ENCODE results near the gene ZNF148. TPM values are rescaled to one million over a fixed set of nuclear protein-coding genes. Genes with fewer than 3 reads are reported as not detected.

The ZNF148 gene
- total RNA-seq, 4 donors from 2014 or later: 30.3 to 39.0 (median 33.0) TPM

DNA sequence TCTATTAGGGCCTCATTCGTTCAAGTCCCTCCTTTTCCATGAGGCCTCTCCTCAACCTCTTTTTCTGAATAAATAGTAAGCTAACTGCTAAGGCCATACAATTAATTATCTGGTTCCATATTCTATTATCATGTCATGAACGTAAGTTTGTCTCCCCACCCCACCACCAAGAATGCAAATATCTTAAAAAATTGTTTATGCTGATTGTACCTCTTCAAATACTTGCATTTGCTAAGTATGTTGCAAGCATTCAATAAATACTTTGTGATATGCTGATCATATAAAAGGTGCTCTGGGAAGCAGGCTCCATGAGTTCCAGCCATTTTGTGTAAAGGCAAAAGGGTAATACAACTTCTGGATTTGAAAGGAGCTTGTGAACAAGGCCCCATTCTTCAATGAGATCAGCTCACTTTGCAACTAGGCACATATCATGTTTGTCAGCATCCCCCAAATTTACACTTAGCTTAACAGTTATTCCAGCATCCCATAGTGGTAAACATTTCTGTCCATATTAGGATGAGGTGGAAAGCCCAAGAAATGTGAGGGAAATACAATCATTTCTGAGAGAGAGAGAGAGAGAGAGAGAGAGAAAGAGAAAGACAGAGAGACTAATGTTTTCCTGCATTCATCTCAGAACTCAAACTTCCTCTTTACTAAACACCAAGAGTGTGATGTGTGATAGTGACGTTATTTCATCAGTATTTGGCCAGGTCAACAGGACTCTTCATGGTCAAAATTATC, 195.8 kb downstream of the ZNF148 start:
- 79% methylated on average over 3 of the region's 3 CpGs for WGBS
- no peak for DNase-seq (ENCODE audit: extremely low spot score)
- intact Hi-C loops (cut with DNase I): no loop called here

DNA sequence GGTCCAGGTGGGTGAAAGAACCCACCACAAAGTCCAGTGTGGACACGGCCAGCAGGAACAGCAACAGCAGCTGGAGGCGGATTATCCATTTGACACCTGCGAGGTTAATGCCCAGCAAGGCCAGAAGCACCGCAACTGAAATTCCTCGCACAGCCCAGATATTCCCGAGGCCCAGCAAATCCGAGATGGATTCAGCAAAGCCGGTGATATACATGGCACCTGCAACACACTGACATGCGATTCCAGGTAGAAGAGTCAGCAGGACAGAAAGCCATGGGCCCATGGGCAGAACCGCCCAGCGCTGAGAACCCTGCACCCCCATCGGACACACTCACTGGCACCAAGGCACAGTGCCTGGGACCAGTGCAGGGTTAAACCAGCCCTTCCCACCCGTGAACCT, 197.4 kb downstream of the ZNF148 start:
- peaks cover 0 to 6% (median 0%) of the 10 kb centered on the region in 4 donors for H3K4me1 ChIP-seq
- H3K27ac ChIP-seq (replicated peaks in 1 of 4): no peak overlapping the region
- H3K9me3 ChIP-seq: no peaks in the 10 kb centered on the region
- H3K4me3 ChIP-seq: no peak overlapping the region
- TF ChIP-seq POLR2A (IDR thresholded peaks at IDR 0.05; ENCODE audit: low read depth) (no peak), EP300 (IDR thresholded peaks at IDR 0.05) (no peak), POLR2AphosphoS5 (IDR thresholded peaks at IDR 0.05) (no peak)
- TF ChIP-seq, protein P1, sequence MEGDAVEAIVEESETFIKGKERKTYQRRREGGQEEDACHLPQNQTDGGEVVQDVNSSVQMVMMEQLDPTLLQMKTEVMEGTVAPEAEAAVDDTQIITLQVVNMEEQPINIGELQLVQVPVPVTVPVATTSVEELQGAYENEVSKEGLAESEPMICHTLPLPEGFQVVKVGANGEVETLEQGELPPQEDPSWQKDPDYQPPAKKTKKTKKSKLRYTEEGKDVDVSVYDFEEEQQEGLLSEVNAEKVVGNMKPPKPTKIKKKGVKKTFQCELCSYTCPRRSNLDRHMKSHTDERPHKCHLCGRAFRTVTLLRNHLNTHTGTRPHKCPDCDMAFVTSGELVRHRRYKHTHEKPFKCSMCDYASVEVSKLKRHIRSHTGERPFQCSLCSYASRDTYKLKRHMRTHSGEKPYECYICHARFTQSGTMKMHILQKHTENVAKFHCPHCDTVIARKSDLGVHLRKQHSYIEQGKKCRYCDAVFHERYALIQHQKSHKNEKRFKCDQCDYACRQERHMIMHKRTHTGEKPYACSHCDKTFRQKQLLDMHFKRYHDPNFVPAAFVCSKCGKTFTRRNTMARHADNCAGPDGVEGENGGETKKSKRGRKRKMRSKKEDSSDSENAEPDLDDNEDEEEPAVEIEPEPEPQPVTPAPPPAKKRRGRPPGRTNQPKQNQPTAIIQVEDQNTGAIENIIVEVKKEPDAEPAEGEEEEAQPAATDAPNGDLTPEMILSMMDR (IDR thresholded peaks at IDR 0.05): no peak
- WGBS: 97% methylated on average over 13 of the region's 13 CpGs
- no peaks in the 10 kb centered on the region for H3K27me3 ChIP-seq
- intact Hi-C loops (cut with DNase I): no loop called here
- DNase-seq (ENCODE audit: extremely low spot score): no peak
- no peaks in the 10 kb centered on the region for H3K36me3 ChIP-seq

More for the DNA sequence above, 195.8 kb downstream of the ZNF148 start:
- H3K36me3 ChIP-seq: no peaks in the 10 kb centered on the region
- H3K9me3 ChIP-seq: no peaks in the 10 kb centered on the region
- H3K27ac ChIP-seq (replicated peaks in 1 of 4): no peak overlapping the region
- no peaks in the 10 kb centered on the region for H3K27me3 ChIP-seq
- H3K4me1 ChIP-seq: peaks cover 0 to 6% (median 0%) of the 10 kb centered on the region in 4 donors
- TF ChIP-seq, protein P1 (IDR thresholded peaks at IDR 0.05): no peak
- no peak for TF ChIP-seq POLR2A (IDR thresholded peaks at IDR 0.05; ENCODE audit: low read depth)
- TF ChIP-seq EP300 (IDR thresholded peaks at IDR 0.05): no peak
- TF ChIP-seq POLR2AphosphoS5 (IDR thresholded peaks at IDR 0.05): no peak
- no peak overlapping the region for H3K4me3 ChIP-seq

Small RNA genes lying within 50 kb of the gene (small RNA-seq; reads per million reads assigned to genes)
- 0 reads per million in 3 donors for gene RNU6-232P

Other genes with a start within 250 kb of the ZNF148 start
- 1 to 10 TPM in 2 of 4 donors, under 1 TPM in 1, not detected in 1; 0.46 to 2.9 (median 1.6) TPM for gene SLC12A8, start 162.6 kb downstream of the ZNF148 start, total RNA-seq
- gene SNX4, start 144.9 kb upstream of the ZNF148 start, total RNA-seq: 10 to 100 TPM; 22.9 to 47.3 (median 32.6) TPM
- 10 to 100 TPM; 12.8 to 16.7 (median 13.3) TPM for gene OSBPL11, start 220.2 kb upstream of the ZNF148 start, total RNA-seq

All from esophagus muscularis mucosa (tissue), 4 donors.